ENCODE measurements around the gene SLC8A3.

GRCh38 chr14:70048313-70048654 lies 140.5 kb downstream of the SLC8A3 start:
- no peak for TF ChIP-seq CTCF (IDR thresholded peaks at IDR 0.05)
- no peak for TF ChIP-seq POLR2A (IDR thresholded peaks at IDR 0.05)
